ENCODE results near the gene BANK1. TPM values are rescaled to one million over a fixed set of nuclear protein-coding genes. Genes with fewer than 3 reads are reported as not detected.

The BANK1 gene
- total RNA-seq, 1 donor from 2014 or later = 336 TPM

DNA sequence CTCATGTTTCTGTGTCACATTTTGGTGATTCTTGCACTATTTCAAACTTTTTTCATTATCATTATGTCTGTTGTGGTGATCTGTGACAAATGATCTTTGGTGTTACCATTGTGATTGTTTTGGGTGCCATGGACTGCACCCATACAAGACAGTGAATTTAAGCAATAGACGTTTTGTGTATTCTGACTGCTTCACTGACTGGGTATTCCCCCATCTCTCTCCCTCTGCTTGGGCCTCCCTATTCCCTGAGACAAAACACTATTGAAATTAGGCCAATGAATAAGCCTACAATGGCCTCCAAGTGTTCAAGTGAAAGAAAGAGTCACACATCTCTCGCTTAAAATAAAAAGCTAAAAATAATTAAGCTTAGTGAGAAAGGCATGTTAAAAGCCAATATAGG is 60.2 kb downstream of the BANK1 start:
- intact Hi-C loops (cut with micrococcal nuclease) = loop anchor here (1.0 to 5.0 kb wide), 4 partner anchors 7 to 153 kb away; partner anchors contain the start of gene BANK1
- ATAC-seq (ENCODE audit: low read depth) = peak; percentile 69
- ChIA-PET CTCF (interaction anchor here (1.3 kb wide), 1 partner anchor 44 kb away, joined by 3 read pairs; no protein-coding TSS in a partner anchor), POLR2A (interaction anchor here (1.0 to 1.8 kb wide), 8 partner anchors 9 to 504 kb away, joined by 3 to 11 read pairs (median 4); partner anchors contain the start of genes BANK1 and PPP3CA)
- H3K27me3 Mint-ChIP-seq = no peaks in the 10 kb centered on the region
- H3K9me3 Mint-ChIP-seq = peaks cover 10% of the 10 kb centered on the region
- H3K27ac Mint-ChIP-seq = peak overlapping the region; percentile 93
- H3K36me3 Mint-ChIP-seq (ENCODE audit: low read depth) = peaks cover 65% of the 10 kb centered on the region
- DNase-seq = no peak
- TF ChIP-seq, protein P1, sequence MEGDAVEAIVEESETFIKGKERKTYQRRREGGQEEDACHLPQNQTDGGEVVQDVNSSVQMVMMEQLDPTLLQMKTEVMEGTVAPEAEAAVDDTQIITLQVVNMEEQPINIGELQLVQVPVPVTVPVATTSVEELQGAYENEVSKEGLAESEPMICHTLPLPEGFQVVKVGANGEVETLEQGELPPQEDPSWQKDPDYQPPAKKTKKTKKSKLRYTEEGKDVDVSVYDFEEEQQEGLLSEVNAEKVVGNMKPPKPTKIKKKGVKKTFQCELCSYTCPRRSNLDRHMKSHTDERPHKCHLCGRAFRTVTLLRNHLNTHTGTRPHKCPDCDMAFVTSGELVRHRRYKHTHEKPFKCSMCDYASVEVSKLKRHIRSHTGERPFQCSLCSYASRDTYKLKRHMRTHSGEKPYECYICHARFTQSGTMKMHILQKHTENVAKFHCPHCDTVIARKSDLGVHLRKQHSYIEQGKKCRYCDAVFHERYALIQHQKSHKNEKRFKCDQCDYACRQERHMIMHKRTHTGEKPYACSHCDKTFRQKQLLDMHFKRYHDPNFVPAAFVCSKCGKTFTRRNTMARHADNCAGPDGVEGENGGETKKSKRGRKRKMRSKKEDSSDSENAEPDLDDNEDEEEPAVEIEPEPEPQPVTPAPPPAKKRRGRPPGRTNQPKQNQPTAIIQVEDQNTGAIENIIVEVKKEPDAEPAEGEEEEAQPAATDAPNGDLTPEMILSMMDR (IDR thresholded peaks at IDR 0.05) = no peak
- peaks cover 89% of the 10 kb centered on the region for H3K4me1 Mint-ChIP-seq
- peak overlapping the region; percentile 24 for H3K4me3 Mint-ChIP-seq

- Mint-ChIP-seq H3K4me3 (peak overlapping the region; percentile 24), H3K27ac (peak overlapping the region; percentile 93), H3K4me1 (peaks cover 89% of the 10 kb centered on the region), H3K36me3 (ENCODE audit: low read depth) (peaks cover 63% of the 10 kb centered on the region), H3K27me3 (no peaks in the 10 kb centered on the region), H3K9me3 (peaks cover 6% of the 10 kb centered on the region)
- intact Hi-C loops (cut with micrococcal nuclease) = loop anchor here (1.0 to 5.0 kb wide), 4 partner anchors 8 to 154 kb away; partner anchors contain the start of gene BANK1
- ChIA-PET CTCF (interaction anchor here (1.3 kb wide), 1 partner anchor 45 kb away, joined by 3 read pairs; no protein-coding TSS in a partner anchor), POLR2A (interaction anchor here (1.3 to 2.2 kb wide), 7 partner anchors 11 to 505 kb away, joined by 3 to 11 read pairs (median 5); partner anchors contain the start of genes BANK1 and PPP3CA)
- DNase-seq (no peak), ATAC-seq (ENCODE audit: low read depth) (peak; percentile 18)
- TF ChIP-seq, protein P1 (IDR thresholded peaks at IDR 0.05) = no peak
Measured at GRCh38 chr4:101851672-101852071, 61.1 kb downstream of the BANK1 start.

GRCh38 chr4:101853028-101853427 is 62.5 kb downstream of the BANK1 start:
- ATAC-seq (ENCODE audit: low read depth) = peak; percentile 25
- H3K4me3 Mint-ChIP-seq = peak overlapping the region; percentile 69
- DNase-seq = no peak
- ChIA-PET CTCF (no interaction called here), POLR2A (interaction anchor here (0.6 to 2.2 kb wide), 7 partner anchors 9 to 59 kb away, joined by 4 to 12 read pairs (median 7); no protein-coding TSS in a partner anchor)
- H3K4me1 Mint-ChIP-seq = peaks cover 91% of the 10 kb centered on the region
- intact Hi-C loops (cut with micrococcal nuclease) = loop anchor here (1.0 to 5.0 kb wide), 2 partner anchors 46 to 156 kb away; no protein-coding TSS in a partner anchor
- no peaks in the 10 kb centered on the region for H3K9me3 Mint-ChIP-seq
- H3K27ac Mint-ChIP-seq = peak overlapping the region; percentile 94
- H3K27me3 Mint-ChIP-seq = no peaks in the 10 kb centered on the region
- H3K36me3 Mint-ChIP-seq (ENCODE audit: low read depth) = peaks cover 65% of the 10 kb centered on the region
- TF ChIP-seq, protein P1 (IDR thresholded peaks at IDR 0.05) = no peak

DNA sequence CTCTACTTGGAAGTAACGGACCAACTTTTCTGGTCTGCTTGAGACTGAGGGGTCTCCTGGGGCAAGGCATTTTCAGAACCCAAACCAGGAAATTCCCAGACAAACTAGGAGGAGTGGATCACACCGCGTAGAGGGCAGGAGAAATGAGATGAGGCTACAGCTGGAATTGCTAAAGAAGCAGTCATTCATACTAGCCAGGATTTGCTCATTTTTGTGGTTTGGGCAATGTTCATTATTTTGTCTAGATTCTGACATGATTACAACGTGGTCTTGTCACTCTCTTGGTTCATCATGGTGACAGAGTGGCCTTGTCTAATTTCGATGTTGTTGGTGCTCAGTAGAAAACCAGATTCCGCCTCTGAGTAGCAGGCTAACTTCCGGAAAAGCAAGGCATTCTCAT is 63.2 kb downstream of the BANK1 start:
- Mint-ChIP-seq H3K27me3 (no peaks in the 10 kb centered on the region), H3K4me3 (peak overlapping the region; percentile 69), H3K9me3 (no peaks in the 10 kb centered on the region), H3K27ac (peak overlapping the region; percentile 94), H3K4me1 (peaks cover 91% of the 10 kb centered on the region), H3K36me3 (ENCODE audit: low read depth) (peaks cover 63% of the 10 kb centered on the region)
- TF ChIP-seq, protein P1 (IDR thresholded peaks at IDR 0.05) = no peak
- intact Hi-C loops (cut with micrococcal nuclease) = loop anchor here (1.0 to 5.0 kb wide), 3 partner anchors 9 to 156 kb away; no protein-coding TSS in a partner anchor
- POLR2A ChIA-PET = interaction anchor here (1.0 to 2.2 kb wide), 6 partner anchors 8 to 60 kb away, joined by 4 to 12 read pairs (median 7); no protein-coding TSS in a partner anchor
- CTCF ChIA-PET = no interaction called here
- ATAC-seq (ENCODE audit: low read depth) = no peak
- DNase-seq = no peak

GRCh38 chr4:101855239-101855638 is 64.7 kb downstream of the BANK1 start:
- TF ChIP-seq, protein P1 (IDR thresholded peaks at IDR 0.05) = no peak
- H3K4me3 Mint-ChIP-seq = no peak overlapping the region
- DNase-seq = no peak
- peaks cover 2% of the 10 kb centered on the region for H3K9me3 Mint-ChIP-seq
- H3K27ac Mint-ChIP-seq = peak overlapping the region; percentile 85
- H3K4me1 Mint-ChIP-seq = peaks cover 91% of the 10 kb centered on the region
- no peaks in the 10 kb centered on the region for H3K27me3 Mint-ChIP-seq
- no peak for ATAC-seq (ENCODE audit: low read depth)
- ChIA-PET CTCF (no interaction called here), POLR2A (interaction anchor here (1.1 to 2.3 kb wide), 2 partner anchors 48 to 65 kb away, joined by 4 to 10 read pairs; partner anchors contain the start of gene BANK1)
- intact Hi-C loops (cut with micrococcal nuclease) = no loop called here
- peaks cover 65% of the 10 kb centered on the region for H3K36me3 Mint-ChIP-seq (ENCODE audit: low read depth)

All from activated B cell treated with CpG ODN at 0.5 μM for 24 hours (primary cell).